ENCODE results near the gene FCHSD1.

GRCh38 chr5:141665995-141666940, 15.1 kb upstream of the FCHSD1 start:
- TF ChIP-seq CTCF (conservative IDR thresholded peaks at IDR 0.05; ENCODE audit: low read length) (no peak), EZH2phosphoT487 (IDR thresholded peaks at IDR 0.05; ENCODE audit: borderline replicate concordance) (no peak)

Data from Loucy (cell line).